Keratinocyte (primary cell): ENCODE measurements around the gene CDADC1. TPM values are rescaled to one million over a fixed set of nuclear protein-coding genes. Genes with fewer than 3 reads are reported as not detected.

Experiments used
- DNase-seq: peaks from one replicate; pipeline ENCODE4 v3.0.0-alpha.2; 2011; ENCODE audit warnings: low read depth, missing footprints, low spot score
- FAIRE-seq: peaks from 2 replicates; lab custom pipeline; 2011; peaks lifted over from hg19 to GRCh38; lab: Jason Lieb, UNC
- H2AFZ ChIP-seq: 2 replicates; pipeline ENCODE4 v1.6.0; 2012; ENCODE audit warnings: low read length, control low read depth, inconsistent platforms; ENCODE audit not compliant: control insufficient read depth
- H3K27ac ChIP-seq: 2 replicates; pipeline ENCODE4 v1.5.1; 2011; ENCODE audit warnings: low read length; ENCODE audit not compliant: control insufficient read depth, insufficient read depth
- H3K27me3 ChIP-seq: 3 replicates; pipeline ENCODE4 v1.6.0; 2011; ENCODE audit warnings: low read length; ENCODE audit not compliant: control insufficient read depth, insufficient read depth; ENCODE audit errors: extremely low read depth
- H3K36me3 ChIP-seq, 2 experiments: 2 replicates in 1 of 2; 3 replicates in 1 of 2; pipeline ENCODE4 v1.5.1; 2011; ENCODE audit warnings: low read length in 2 of 2, mild to moderate bottlenecking in 1 of 2; ENCODE audit not compliant: control insufficient read depth in 2 of 2, insufficient read depth in 2 of 2; ENCODE audit errors: extremely low read depth in 1 of 2
- H3K4me1 ChIP-seq: 3 replicates; pipeline ENCODE4 v1.5.1; 2011; ENCODE audit warnings: low read length; ENCODE audit not compliant: control insufficient read depth, insufficient read depth; ENCODE audit errors: extremely low read depth
- H3K4me2 ChIP-seq: 3 replicates; pipeline ENCODE4 v1.6.0; 2011; ENCODE audit warnings: low read depth, low read length; ENCODE audit not compliant: control insufficient read depth, insufficient read depth; ENCODE audit errors: extremely low read depth
- H3K4me3 ChIP-seq, 3 experiments: fragments of 200-600 bp in 1 of 3; sonication (generic) in 1 of 3; 2 replicates in 2 of 3; 3 replicates in 1 of 3; pipeline ENCODE4 v1.5.1; 2011 to 2016; ENCODE audit warnings: low read length in 3 of 3, mild to moderate bottlenecking in 3 of 3, control low read depth in 2 of 3, inconsistent platforms in 1 of 3, low read depth in 1 of 3, mixed read lengths in 1 of 3, mixed run types in 1 of 3, moderate library complexity in 1 of 3; ENCODE audit not compliant: control insufficient read depth in 2 of 3, insufficient read depth in 2 of 3; ENCODE audit errors: extremely low read depth in 1 of 3
- H3K79me2 ChIP-seq: 2 replicates; pipeline ENCODE4 v1.6.0; 2012; ENCODE audit warnings: low read length; ENCODE audit not compliant: control insufficient read depth, insufficient read depth
- H3K9ac ChIP-seq: 3 replicates; pipeline ENCODE4 v1.6.0; 2011; ENCODE audit warnings: low read length; ENCODE audit not compliant: control insufficient read depth, insufficient read depth; ENCODE audit errors: extremely low read depth
- H3K9me1 ChIP-seq: 3 replicates; pipeline ENCODE4 v1.6.0; 2011; ENCODE audit warnings: low read length; ENCODE audit not compliant: control insufficient read depth, insufficient read depth; ENCODE audit errors: extremely low read depth
- H3K9me3 ChIP-seq: 2 replicates; pipeline ENCODE4 v1.5.1; 2012; ENCODE audit warnings: low read depth, low read length; ENCODE audit not compliant: control insufficient read depth
- H4K20me1 ChIP-seq: 3 replicates; pipeline ENCODE4 v1.6.0; 2011; ENCODE audit warnings: low read length; ENCODE audit not compliant: control insufficient read depth, insufficient read depth; ENCODE audit errors: extremely low read depth
- CTCF ChIP-seq, 3 experiments: IDR thresholded peaks in 1 of 3; conservative IDR thresholded peaks in 1 of 3; optimal IDR thresholded peaks in 1 of 3; 2 replicates in 2 of 3; 3 replicates in 1 of 3; pipeline versions ENCODE3 to v1.5.1; 2011; ENCODE audit warnings: low read length in 3 of 3, mild to moderate bottlenecking in 3 of 3, moderate library complexity in 2 of 3, control low read depth in 1 of 3, inconsistent platforms in 1 of 3; ENCODE audit not compliant: insufficient read depth in 2 of 3; ENCODE audit errors: extremely low read depth in 1 of 3
- EZH2 ChIP-seq: IDR thresholded peaks from one replicate; pipeline ENCODE4 v1.6.1; 2012; ENCODE audit warnings: inconsistent platforms, mild to moderate bottlenecking, low read length, moderate library complexity
- dilution Hi-C: fragments of 300-500 bp; cut with MboI; formaldehyde crosslinking; loops from one replicate; pipeline ENCODE4 v1.7.0; 2020; ENCODE audit warnings: low sequenced_read_pairs; ENCODE audit not compliant: extremely low pct_ligation_motif_present
- polyA plus RNA-seq, 5 experiments: library from polyadenylated mRNA; depleted of rRNA in 3 of 5; stranded (reverse) in 3 of 5; stranded (forward) in 1 of 5; unstranded in 1 of 5; fragments of >200 nt; gene quantifications; 1 replicate in 1 of 5; 2 replicates in 3 of 5; 3 replicates in 1 of 5; pipeline versions ENCODE4 v1.2.1 to v1.2.3, GENCODE V29; 2011 to 2012; ENCODE audit warnings: missing spikeins in 2 of 5, low read depth in 1 of 5, low replicate concordance in 1 of 5

CDADC1 gene
- polyA plus RNA-seq, 1 donor (not counting 4 experiments of a cell fraction or from before 2014, with no cell fraction given): 3.8 TPM

GRCh38 chr13:49245101-49245500, 2.6 kb upstream of the CDADC1 start:
- no peak overlapping the region for H3K4me3 ChIP-seq
- no peaks in the 10 kb centered on the region for H3K9me1 ChIP-seq
- H3K4me2 ChIP-seq: no peak overlapping the region
- H3K9me3 ChIP-seq: no peaks in the 10 kb centered on the region
- no peaks in the 10 kb centered on the region for H4K20me1 ChIP-seq
- H2AFZ ChIP-seq: no peak overlapping the region
- peaks cover 3% of the 10 kb centered on the region for H3K4me1 ChIP-seq
- FAIRE-seq (no peak), DNase-seq (no peak)
- H3K79me2 ChIP-seq: peaks cover 7% of the 10 kb centered on the region
- no peak overlapping the region for H3K9ac ChIP-seq
- H3K27ac ChIP-seq: no peak overlapping the region
- TF ChIP-seq EZH2: no peak
- TF ChIP-seq CTCF (optimal IDR thresholded peaks at IDR 0.05 in 1 of 3, IDR thresholded peaks at IDR 0.05 in 1 of 3, conservative IDR thresholded peaks at IDR 0.05 in 1 of 3; ENCODE audit: extremely low read depth in 1 of 3, insufficient read depth in 2 of 3, low read length in 3 of 3): no peak
- peaks cover 3% of the 10 kb centered on the region for H3K27me3 ChIP-seq
- dilution Hi-C loops: no loop called here
- H3K36me3 ChIP-seq: no peaks in the 10 kb centered on the region

- no peaks in the 10 kb centered on the region for H3K9me1 ChIP-seq
- FAIRE-seq (peak; percentile 17), DNase-seq (no peak)
- H3K4me2 ChIP-seq: peak overlapping the region; percentile 93
- H3K9ac ChIP-seq: peak overlapping the region; percentile 97
- H4K20me1 ChIP-seq: no peaks in the 10 kb centered on the region
- H3K79me2 ChIP-seq: peaks cover 9% of the 10 kb centered on the region
- dilution Hi-C loops: no loop called here
- peak overlapping the region; percentile 90 for H3K27ac ChIP-seq
- H2AFZ ChIP-seq: peak overlapping the region; percentile 100
- no peaks in the 10 kb centered on the region for H3K9me3 ChIP-seq
- peaks cover 0 to 2% of the 10 kb centered on the region in 2 experiments for H3K36me3 ChIP-seq
- H3K27me3 ChIP-seq: peaks cover 3% of the 10 kb centered on the region
- no peak for TF ChIP-seq EZH2
- TF ChIP-seq CTCF (optimal IDR thresholded peaks at IDR 0.05 in 1 of 3, IDR thresholded peaks at IDR 0.05 in 1 of 3, conservative IDR thresholded peaks at IDR 0.05 in 1 of 3; ENCODE audit: extremely low read depth in 1 of 3, insufficient read depth in 2 of 3, low read length in 3 of 3): no peak
- H3K4me3 ChIP-seq: peak overlapping the region; percentile 72 to 95 (median 76)
- peaks cover 3% of the 10 kb centered on the region for H3K4me1 ChIP-seq
Observed at GRCh38 chr13:49246850-49247642, 679 bp upstream of the CDADC1 start.
